A673 (cell line): ENCODE results near the gene CST4. TPM values are rescaled to one million over a fixed set of nuclear protein-coding genes. Genes with fewer than 3 reads are reported as not detected.
"Not testable (repeated sequence)": the region's sequence is repeated elsewhere in the genome, so short reads cannot be mapped to it uniquely, and the experiment has no call there.

Experiments used
- BruUV-seq: library from RNA; stranded (reverse); fragments of 400-500 nt; replicated peaks from 2 replicates; lab custom pipeline; 2021; lab: Mats Ljungman, UMichigan
- CTCF ChIA-PET: fragments of 300-600 bp; sonication (Branson Sonifier 250); formaldehyde crosslinking; loops from one replicate; lab custom pipeline; 2022; ENCODE audit warnings: antibody characterized with exemption; lab: Charles Lee
- POLR2A ChIA-PET: fragments of 300-600 bp; sonication (Branson Sonifier 250); formaldehyde crosslinking; loops from one replicate; lab custom pipeline; 2022; ENCODE audit warnings: antibody characterized with exemption; ENCODE audit not compliant: low non-redundant PET; lab: Charles Lee
- DNase-seq: peaks from one replicate; pipeline ENCODE4 v3.0.0-alpha.2; 2015; ENCODE audit warnings: low spot score
- H3K27ac ChIP-seq: fragments of 200-600 bp; sonication (generic); 2 replicates; pipeline ENCODE4 v1.5.1; 2016; ENCODE audit warnings: mixed run types, low read depth, mild to moderate bottlenecking, mixed read lengths, antibody characterized with exemption, low read length; ENCODE audit not compliant: poor library complexity, severe bottlenecking
- H3K27me3 ChIP-seq: fragments of 200-600 bp; sonication (generic); replicated peaks from 2 replicates; pipeline ENCODE4 v1.6.1; 2017; ENCODE audit warnings: mixed run types, low read depth, mild to moderate bottlenecking, mixed read lengths, antibody characterized with exemption, low read length; ENCODE audit not compliant: insufficient read depth, poor library complexity
- H3K36me3 ChIP-seq: fragments of 200-600 bp; sonication (generic); 2 replicates; pipeline ENCODE4 v1.6.1; 2016; ENCODE audit warnings: mixed run types, mild to moderate bottlenecking, mixed read lengths, antibody characterized with exemption, low read length; ENCODE audit not compliant: insufficient read depth, poor library complexity, severe bottlenecking
- H3K4me1 ChIP-seq: fragments of 200-600 bp; sonication (generic); 2 replicates; pipeline ENCODE4 v1.6.1; 2017; ENCODE audit warnings: mixed run types, mild to moderate bottlenecking, mixed read lengths, antibody characterized with exemption, low read length; ENCODE audit not compliant: insufficient read depth, poor library complexity, severe bottlenecking
- H3K4me3 ChIP-seq: fragments of 200-600 bp; sonication (generic); 2 replicates; pipeline ENCODE4 v1.5.1; 2016; ENCODE audit warnings: low read depth, mixed run types, mild to moderate bottlenecking, mixed read lengths, low read length; ENCODE audit not compliant: poor library complexity, severe bottlenecking
- H3K9me3 ChIP-seq: fragments of 200-600 bp; sonication (generic); 2 replicates; pipeline ENCODE4 v1.6.1; 2016; ENCODE audit warnings: mixed run types, low read depth, mild to moderate bottlenecking, mixed read lengths, antibody characterized with exemption, low read length; ENCODE audit not compliant: poor library complexity, severe bottlenecking
- CTCF ChIP-seq: fragments of 300-800, 200-600 bp; sonication (generic); conservative IDR thresholded peaks from 2 replicates; pipeline ENCODE4 v1.5.1; 2017; ENCODE audit warnings: low read depth, mild to moderate bottlenecking, antibody characterized with exemption, low read length, moderate library complexity, mixed read lengths
- EZH2 ChIP-seq: fragments of 200-600 bp; sonication (generic); IDR thresholded peaks from 2 replicates; pipeline ENCODE4 v1.6.1; 2017; ENCODE audit warnings: borderline replicate concordance, low read depth, mild to moderate bottlenecking, mixed read lengths, antibody characterized with exemption, low read length; ENCODE audit not compliant: poor library complexity, severe bottlenecking
- intact Hi-C: fragments of 100-400 bp; cut with micrococcal nuclease; formaldehyde crosslinking; loops from one replicate; pipeline ENCODE4 v1.10.0; 2022; ENCODE audit not compliant: unreplicated experiment
- total RNA-seq: library from RNA; stranded (reverse); gene quantifications from 2 replicates; pipeline ENCODE4 v1.2.3, GENCODE V29; 2021

Gene CST4
- total RNA-seq, 1 experiment from 2014 or later, result not detected

- intact Hi-C loops, result no loop called here
- Histone ChIP-seq H3K4me1 (no peaks in the 10 kb centered on the region), H3K4me3 (no peak overlapping the region), H3K36me3 (no peaks in the 10 kb centered on the region), H3K9me3 (no peaks in the 10 kb centered on the region), H3K27ac (no peak overlapping the region), H3K27me3 (no peaks in the 10 kb centered on the region)
- BruUV-seq, result no TSS peak
- DNase-seq, result no peak
- no peak for TF ChIP-seq EZH2
- TF ChIP-seq CTCF, result no peak
- POLR2A ChIA-PET, result no interaction called here
- CTCF ChIA-PET, result no interaction called here
These were observed 36.3 kb upstream of the CST4 start for GRCh38 chr20:23725102-23725501.

- BruUV-seq, H3K4me3 ChIP-seq, intact Hi-C loops, H3K4me1 ChIP-seq, H3K36me3 ChIP-seq, H3K27me3 ChIP-seq, POLR2A ChIA-PET, CTCF ChIA-PET, H3K9me3 ChIP-seq, H3K27ac ChIP-seq: not testable (repeated sequence)
- peak; percentile 11 for DNase-seq
- peak; percentile 50 for TF ChIP-seq CTCF
These were observed 34.9 kb upstream of the CST4 start for GRCh38 chr20:23723659-23724307.

- H3K4me1 ChIP-seq, H3K36me3 ChIP-seq, intact Hi-C loops, H3K4me3 ChIP-seq, POLR2A ChIA-PET, DNase-seq, CTCF ChIA-PET, BruUV-seq, H3K27me3 ChIP-seq, H3K27ac ChIP-seq, H3K9me3 ChIP-seq: not testable (repeated sequence)
These were observed 34.0 kb upstream of the CST4 start for GRCh38 chr20:23722851-23723250.

- Histone ChIP-seq H3K9me3 (no peaks in the 10 kb centered on the region), H3K4me3 (no peak overlapping the region), H3K36me3 (no peaks in the 10 kb centered on the region), H3K4me1 (no peaks in the 10 kb centered on the region), H3K27ac (no peak overlapping the region), H3K27me3 (no peaks in the 10 kb centered on the region)
- POLR2A ChIA-PET, result no interaction called here
- BruUV-seq, result no TSS peak
- intact Hi-C loops, result no loop called here
- no peak for TF ChIP-seq EZH2
- TF ChIP-seq CTCF, result no peak
- no peak for DNase-seq
- CTCF ChIA-PET, result no interaction called here
These were observed 33.1 kb upstream of the CST4 start for GRCh38 chr20:23721962-23722361.

- POLR2A ChIA-PET, H3K4me1 ChIP-seq, CTCF ChIA-PET, H3K4me3 ChIP-seq, DNase-seq, H3K9me3 ChIP-seq, BruUV-seq, H3K36me3 ChIP-seq, H3K27ac ChIP-seq, intact Hi-C loops, H3K27me3 ChIP-seq: not testable (repeated sequence)
These were observed 30.5 kb upstream of the CST4 start for GRCh38 chr20:23719351-23719750.
